CD4-positive, alpha-beta memory T cell (primary cell): Measurements from ENCODE around the gene SSBP2. TPM values are rescaled to one million over a fixed set of nuclear protein-coding genes. Genes with fewer than 3 reads are reported as not detected.

Experiments
- CTCF ChIA-PET: fragments of 350-600 bp; sonication (Branson Sonifier 250); formaldehyde crosslinking; loops from one replicate; lab custom pipeline; 2021; ENCODE audit warnings: inconsistent platforms; ENCODE audit not compliant: partially characterized antibody; lab: Charles Lee
- POLR2A ChIA-PET: fragments of 350-600 bp; sonication (Branson Sonifier 250); formaldehyde crosslinking; loops from one replicate; lab custom pipeline; 2021; ENCODE audit not compliant: partially characterized antibody; lab: Charles Lee
- DNase-seq, 5 donors: peaks; one replicate each; pipeline versions ENCODE4 v3.0.0 to v3.0.0-alpha.2; 2020 to 2022; ENCODE audit warnings: mixed read lengths in 1 of 5
- H3K27ac ChIP-seq: one replicate; pipeline ENCODE4 v1.7.0; 2013; ENCODE audit warnings: low read depth, low read length
- H3K27me3 ChIP-seq: 2 replicates; pipeline ENCODE4 v1.7.0; 2013; ENCODE audit warnings: mild to moderate bottlenecking, low read length, moderate library complexity; ENCODE audit not compliant: insufficient read depth
- H3K36me3 ChIP-seq: 2 replicates; pipeline ENCODE4 v1.7.0; 2013; ENCODE audit warnings: mild to moderate bottlenecking, low read length, moderate library complexity; ENCODE audit not compliant: insufficient read depth
- H3K4me1 ChIP-seq: 2 replicates; pipeline ENCODE4 v1.7.0; 2013; ENCODE audit warnings: mild to moderate bottlenecking, low read length, moderate library complexity; ENCODE audit not compliant: insufficient read depth
- H3K4me3 ChIP-seq, 2 donors: one replicate each; pipeline ENCODE4 v1.7.0; 2013; ENCODE audit warnings: low read length in 2 of 2, mild to moderate bottlenecking in 1 of 2
- H3K9me3 ChIP-seq, 2 donors: one replicate each; pipeline ENCODE4 v1.7.0; 2013; ENCODE audit warnings: low read length in 2 of 2, control low read depth in 1 of 2; ENCODE audit not compliant: control insufficient read depth in 1 of 2
- H3K27ac Mint-ChIP-seq, 7 donors: one replicate each; pipeline ENCODE4 v1.8.0; 2020 to 2021; ENCODE audit warnings: mixed read lengths in 7 of 7, mild to moderate bottlenecking in 6 of 7, inconsistent platforms in 3 of 7, moderate library complexity in 3 of 7
- H3K27me3 Mint-ChIP-seq, 2 donors: one replicate each; pipeline ENCODE4 v1.8.0; 2020 to 2021; ENCODE audit warnings: mixed read lengths in 2 of 2
- H3K36me3 Mint-ChIP-seq, 2 donors: one replicate each; pipeline ENCODE4 v1.8.0; 2020 to 2021; ENCODE audit warnings: mixed read lengths in 2 of 2, inconsistent platforms in 1 of 2, mild to moderate bottlenecking in 1 of 2
- H3K4me1 Mint-ChIP-seq, 4 donors: one replicate each; pipeline ENCODE4 v1.8.0; 2020 to 2021; ENCODE audit warnings: mixed read lengths in 4 of 4, mild to moderate bottlenecking in 1 of 4
- H3K4me3 Mint-ChIP-seq, 8 donors: one replicate each; pipeline ENCODE4 v1.8.0; 2020 to 2021; ENCODE audit warnings: mixed read lengths in 8 of 8, mild to moderate bottlenecking in 7 of 8, moderate library complexity in 6 of 8, inconsistent platforms in 3 of 8
- H3K9me3 Mint-ChIP-seq, 8 donors: one replicate each; pipeline ENCODE4 v1.8.0; 2020 to 2021; ENCODE audit warnings: mixed read lengths in 8 of 8, mild to moderate bottlenecking in 5 of 8, inconsistent platforms in 3 of 8, moderate library complexity in 1 of 8
- intact Hi-C: fragments of 100-400 bp; cut with micrococcal nuclease; formaldehyde crosslinking; loops from one replicate; pipeline ENCODE4 v1.15.1; 2023
- polyA plus RNA-seq, 2 donors: library from polyadenylated mRNA; unstranded; fragments of 300-500 nt; fragmentation: Illumina TruSeq; gene quantifications; one replicate each; pipeline ENCODE4 v1.2.3, GENCODE V29; 2021
- total RNA-seq, 2 experiments: library from RNA; stranded (reverse); gene quantifications; one replicate each; pipeline ENCODE4 v1.2.3, GENCODE V29; 2021

SSBP2 gene
- total and polyA plus RNA-seq, 4 experiments from 2014 or later = 46.4 to 91.7 (median 58.9) TPM

GRCh38 chr5:81698813-81699212, 52.1 kb downstream of the SSBP2 start:
- Histone ChIP-seq H3K27ac (no peak overlapping the region), H3K27me3 (no peaks in the 10 kb centered on the region), H3K9me3 (no peaks in the 10 kb centered on the region), H3K36me3 (no peaks in the 10 kb centered on the region), H3K4me3 (no peak overlapping the region), H3K4me1 (no peaks in the 10 kb centered on the region)
- CTCF ChIA-PET = no interaction called here
- Mint-ChIP-seq H3K27me3 (no peaks in the 10 kb centered on the region), H3K9me3 (peaks cover 0 to 12% (median 6%) of the 10 kb centered on the region in 8 donors), H3K4me3 (no peak overlapping the region), H3K36me3 (peaks cover 16 to 44% of the 10 kb centered on the region in 2 donors), H3K4me1 (peaks cover 10 to 30% (median 23%) of the 10 kb centered on the region in 4 donors), H3K27ac (no peak overlapping the region)
- no peak for DNase-seq
- intact Hi-C loops = no loop called here
- POLR2A ChIA-PET = no interaction called here

GRCh38 chr5:81696418-81697397, 54.2 kb downstream of the SSBP2 start:
- H3K36me3 Mint-ChIP-seq = peaks cover 28 to 52% of the 10 kb centered on the region in 2 donors
- ChIA-PET POLR2A (no interaction called here), CTCF (no interaction called here)
- no peaks in the 10 kb centered on the region for H3K27me3 Mint-ChIP-seq
- Histone ChIP-seq H3K27me3 (no peaks in the 10 kb centered on the region), H3K4me1 (no peaks in the 10 kb centered on the region), H3K36me3 (no peaks in the 10 kb centered on the region), H3K4me3 (no peak overlapping the region), H3K27ac (no peak overlapping the region), H3K9me3 (no peaks in the 10 kb centered on the region)
- no peak for DNase-seq
- H3K4me3 Mint-ChIP-seq = no peak overlapping the region
- H3K4me1 Mint-ChIP-seq = peaks cover 10 to 27% (median 21%) of the 10 kb centered on the region in 4 donors
- peak overlapping the region in 3 of 7 donors; percentile 14 to 47 (median 24) for H3K27ac Mint-ChIP-seq
- intact Hi-C loops = no loop called here
- peaks cover under 1 to 26% (median 15%) of the 10 kb centered on the region in 8 donors for H3K9me3 Mint-ChIP-seq

GRCh38 chr5:81694726-81695125, 56.2 kb downstream of the SSBP2 start:
- Mint-ChIP-seq H3K27ac (peak overlapping the region in 2 of 7 donors; percentile 13 to 17), H3K27me3 (no peaks in the 10 kb centered on the region), H3K36me3 (peaks cover 37 to 59% of the 10 kb centered on the region in 2 donors), H3K9me3 (peaks cover 4 to 34% (median 29%) of the 10 kb centered on the region in 8 donors), H3K4me1 (peaks cover 15 to 38% (median 25%) of the 10 kb centered on the region in 4 donors), H3K4me3 (no peak overlapping the region)
- Histone ChIP-seq H3K9me3 (no peaks in the 10 kb centered on the region), H3K36me3 (no peaks in the 10 kb centered on the region), H3K4me1 (no peaks in the 10 kb centered on the region), H3K27me3 (no peaks in the 10 kb centered on the region), H3K4me3 (no peak overlapping the region), H3K27ac (no peak overlapping the region)
- intact Hi-C loops = no loop called here
- CTCF ChIA-PET = no interaction called here
- DNase-seq = no peak
- POLR2A ChIA-PET = no interaction called here

- no peak overlapping the region for H3K27ac ChIP-seq
- no peak for DNase-seq
- H3K4me1 Mint-ChIP-seq = peaks cover 12 to 57% (median 32%) of the 10 kb centered on the region in 4 donors
- peaks cover 47 to 86% of the 10 kb centered on the region in 2 donors for H3K36me3 Mint-ChIP-seq
- no peaks in the 10 kb centered on the region for H3K27me3 ChIP-seq
- no peaks in the 10 kb centered on the region for H3K9me3 ChIP-seq
- H3K36me3 ChIP-seq = no peaks in the 10 kb centered on the region
- H3K27ac Mint-ChIP-seq = no peak overlapping the region
- H3K4me3 ChIP-seq = no peak overlapping the region
- H3K4me3 Mint-ChIP-seq = peak overlapping the region in 2 of 8 donors; percentile 22 to 52
- intact Hi-C loops = no loop called here
- peaks cover 4 to 53% (median 44%) of the 10 kb centered on the region in 8 donors for H3K9me3 Mint-ChIP-seq
- POLR2A ChIA-PET = no interaction called here
- CTCF ChIA-PET = no interaction called here
- no peaks in the 10 kb centered on the region for H3K27me3 Mint-ChIP-seq
- no peaks in the 10 kb centered on the region for H3K4me1 ChIP-seq
These were observed 62.7 kb downstream of the SSBP2 start for GRCh38 chr5:81688215-81688614.

GRCh38 chr5:81687292-81687691, 63.6 kb downstream of the SSBP2 start:
- Mint-ChIP-seq H3K27ac (no peak overlapping the region), H3K4me3 (peak overlapping the region in 1 of 8 donors; percentile 10), H3K9me3 (peaks cover 7 to 56% (median 41%) of the 10 kb centered on the region in 8 donors), H3K4me1 (peaks cover 13 to 61% (median 34%) of the 10 kb centered on the region in 4 donors), H3K36me3 (peaks cover 48 to 89% of the 10 kb centered on the region in 2 donors), H3K27me3 (no peaks in the 10 kb centered on the region)
- ChIA-PET CTCF (no interaction called here), POLR2A (no interaction called here)
- Histone ChIP-seq H3K9me3 (no peaks in the 10 kb centered on the region), H3K4me3 (no peak overlapping the region), H3K27ac (no peak overlapping the region), H3K27me3 (no peaks in the 10 kb centered on the region), H3K4me1 (no peaks in the 10 kb centered on the region), H3K36me3 (no peaks in the 10 kb centered on the region)
- intact Hi-C loops = no loop called here
- no peak for DNase-seq

GRCh38 chr5:81685471-81685870, 65.4 kb downstream of the SSBP2 start:
- Mint-ChIP-seq H3K4me3 (no peak overlapping the region), H3K36me3 (peaks cover 37 to 84% of the 10 kb centered on the region in 2 donors), H3K27me3 (no peaks in the 10 kb centered on the region), H3K4me1 (peaks cover 11 to 55% (median 36%) of the 10 kb centered on the region in 4 donors), H3K9me3 (peaks cover 4 to 52% (median 35%) of the 10 kb centered on the region in 8 donors), H3K27ac (no peak overlapping the region)
- Histone ChIP-seq H3K27me3 (no peaks in the 10 kb centered on the region), H3K9me3 (no peaks in the 10 kb centered on the region), H3K36me3 (no peaks in the 10 kb centered on the region), H3K27ac (no peak overlapping the region), H3K4me3 (no peak overlapping the region), H3K4me1 (no peaks in the 10 kb centered on the region)
- POLR2A ChIA-PET = no interaction called here
- intact Hi-C loops = no loop called here
- no peak for DNase-seq
- CTCF ChIA-PET = no interaction called here

GRCh38 chr5:81679885-81680284, 71.0 kb downstream of the SSBP2 start:
- ChIA-PET POLR2A (no interaction called here), CTCF (no interaction called here)
- H3K27me3 Mint-ChIP-seq = no peaks in the 10 kb centered on the region
- no peak overlapping the region for H3K4me3 Mint-ChIP-seq
- Histone ChIP-seq H3K36me3 (no peaks in the 10 kb centered on the region), H3K27me3 (no peaks in the 10 kb centered on the region), H3K4me1 (no peaks in the 10 kb centered on the region), H3K4me3 (no peak overlapping the region), H3K27ac (no peak overlapping the region), H3K9me3 (no peaks in the 10 kb centered on the region)
- H3K27ac Mint-ChIP-seq = peak overlapping the region in 1 of 7 donors; percentile 48
- peaks cover 18 to 45% (median 25%) of the 10 kb centered on the region in 4 donors for H3K4me1 Mint-ChIP-seq
- H3K36me3 Mint-ChIP-seq = peaks cover 16 to 55% of the 10 kb centered on the region in 2 donors
- intact Hi-C loops = no loop called here
- peak in 1 of 5 donors; percentile 14 for DNase-seq
- peaks cover 6 to 28% (median 14%) of the 10 kb centered on the region in 8 donors for H3K9me3 Mint-ChIP-seq
